Ishikawa (cell line): ENCODE measurements around the gene PLXNB2.

Source experiments
- CEBPB ChIP-seq: IDR thresholded peaks from 2 replicates; pipeline ENCODE4 v1.6.1; 2012
- CREB1 ChIP-seq: IDR thresholded peaks from 2 replicates; pipeline ENCODE4 v1.6.1; 2012; ENCODE audit warnings: low read depth
- EGR1 ChIP-seq: IDR thresholded peaks from 2 replicates; pipeline ENCODE4 v1.6.1; 2012
- EP300 ChIP-seq: IDR thresholded peaks from 2 replicates; pipeline ENCODE4 v1.6.1; 2012; ENCODE audit warnings: borderline replicate concordance
- FOXM1 ChIP-seq: IDR thresholded peaks from 2 replicates; pipeline ENCODE4 v1.6.1; 2012; ENCODE audit warnings: low read depth, borderline replicate concordance
- NFIC ChIP-seq: IDR thresholded peaks from 2 replicates; pipeline ENCODE4 v1.6.1; 2012
- RAD21 ChIP-seq: IDR thresholded peaks from 2 replicates; pipeline ENCODE4 v1.6.1; 2012; ENCODE audit warnings: low read depth
- TAF1 ChIP-seq: IDR thresholded peaks from 2 replicates; pipeline ENCODE4 v1.6.1; 2012; ENCODE audit warnings: low read depth, mild to moderate bottlenecking
- TCF12 ChIP-seq: IDR thresholded peaks from 2 replicates; pipeline ENCODE4 v1.6.1; 2012; ENCODE audit warnings: low read depth
- TEAD4 ChIP-seq: IDR thresholded peaks from 2 replicates; pipeline ENCODE4 v1.6.1; 2012
- YY1 ChIP-seq: IDR thresholded peaks from 2 replicates; pipeline ENCODE4 v1.6.1; 2012; ENCODE audit warnings: low read depth
- ZBTB7A ChIP-seq: IDR thresholded peaks from 2 replicates; pipeline ENCODE4 v1.6.1; 2012; ENCODE audit warnings: low read depth
- TF ChIP-seq, protein P1 (sequence below): IDR thresholded peaks from 2 replicates; pipeline ENCODE4 v1.6.1; 2012
- TF ChIP-seq, protein P2 (sequence below): IDR thresholded peaks from 2 replicates; pipeline ENCODE4 v1.6.1; 2012
- TF ChIP-seq, protein P3 (sequence below): IDR thresholded peaks from 2 replicates; pipeline ENCODE4 v1.6.1; 2012; ENCODE audit warnings: low read depth, mild to moderate bottlenecking

PLXNB2 gene

GRCh38 chr22:50314455-50315288, 7.2 kb upstream of the PLXNB2 start:
- TF ChIP-seq, protein P1, sequence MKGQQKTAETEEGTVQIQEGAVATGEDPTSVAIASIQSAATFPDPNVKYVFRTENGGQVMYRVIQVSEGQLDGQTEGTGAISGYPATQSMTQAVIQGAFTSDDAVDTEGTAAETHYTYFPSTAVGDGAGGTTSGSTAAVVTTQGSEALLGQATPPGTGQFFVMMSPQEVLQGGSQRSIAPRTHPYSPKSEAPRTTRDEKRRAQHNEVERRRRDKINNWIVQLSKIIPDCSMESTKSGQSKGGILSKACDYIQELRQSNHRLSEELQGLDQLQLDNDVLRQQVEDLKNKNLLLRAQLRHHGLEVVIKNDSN, result no peak
- TF ChIP-seq, protein P2, sequence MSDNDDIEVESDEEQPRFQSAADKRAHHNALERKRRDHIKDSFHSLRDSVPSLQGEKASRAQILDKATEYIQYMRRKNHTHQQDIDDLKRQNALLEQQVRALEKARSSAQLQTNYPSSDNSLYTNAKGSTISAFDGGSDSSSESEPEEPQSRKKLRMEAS, result no peak
- TF ChIP-seq NFIC, result no peak
- TF ChIP-seq TAF1, result no peak
- TF ChIP-seq CEBPB, result no peak
- no peak for TF ChIP-seq ZBTB7A
- TF ChIP-seq, protein P3, sequence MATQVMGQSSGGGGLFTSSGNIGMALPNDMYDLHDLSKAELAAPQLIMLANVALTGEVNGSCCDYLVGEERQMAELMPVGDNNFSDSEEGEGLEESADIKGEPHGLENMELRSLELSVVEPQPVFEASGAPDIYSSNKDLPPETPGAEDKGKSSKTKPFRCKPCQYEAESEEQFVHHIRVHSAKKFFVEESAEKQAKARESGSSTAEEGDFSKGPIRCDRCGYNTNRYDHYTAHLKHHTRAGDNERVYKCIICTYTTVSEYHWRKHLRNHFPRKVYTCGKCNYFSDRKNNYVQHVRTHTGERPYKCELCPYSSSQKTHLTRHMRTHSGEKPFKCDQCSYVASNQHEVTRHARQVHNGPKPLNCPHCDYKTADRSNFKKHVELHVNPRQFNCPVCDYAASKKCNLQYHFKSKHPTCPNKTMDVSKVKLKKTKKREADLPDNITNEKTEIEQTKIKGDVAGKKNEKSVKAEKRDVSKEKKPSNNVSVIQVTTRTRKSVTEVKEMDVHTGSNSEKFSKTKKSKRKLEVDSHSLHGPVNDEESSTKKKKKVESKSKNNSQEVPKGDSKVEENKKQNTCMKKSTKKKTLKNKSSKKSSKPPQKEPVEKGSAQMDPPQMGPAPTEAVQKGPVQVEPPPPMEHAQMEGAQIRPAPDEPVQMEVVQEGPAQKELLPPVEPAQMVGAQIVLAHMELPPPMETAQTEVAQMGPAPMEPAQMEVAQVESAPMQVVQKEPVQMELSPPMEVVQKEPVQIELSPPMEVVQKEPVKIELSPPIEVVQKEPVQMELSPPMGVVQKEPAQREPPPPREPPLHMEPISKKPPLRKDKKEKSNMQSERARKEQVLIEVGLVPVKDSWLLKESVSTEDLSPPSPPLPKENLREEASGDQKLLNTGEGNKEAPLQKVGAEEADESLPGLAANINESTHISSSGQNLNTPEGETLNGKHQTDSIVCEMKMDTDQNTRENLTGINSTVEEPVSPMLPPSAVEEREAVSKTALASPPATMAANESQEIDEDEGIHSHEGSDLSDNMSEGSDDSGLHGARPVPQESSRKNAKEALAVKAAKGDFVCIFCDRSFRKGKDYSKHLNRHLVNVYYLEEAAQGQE, result no peak
- TF ChIP-seq RAD21, result no peak

GRCh38 chr22:50314081-50314454, 6.6 kb upstream of the PLXNB2 start:
- TF ChIP-seq FOXM1 (no peak), ZBTB7A (no peak), RAD21 (no peak), CEBPB (no peak), TAF1 (no peak)

DNA sequence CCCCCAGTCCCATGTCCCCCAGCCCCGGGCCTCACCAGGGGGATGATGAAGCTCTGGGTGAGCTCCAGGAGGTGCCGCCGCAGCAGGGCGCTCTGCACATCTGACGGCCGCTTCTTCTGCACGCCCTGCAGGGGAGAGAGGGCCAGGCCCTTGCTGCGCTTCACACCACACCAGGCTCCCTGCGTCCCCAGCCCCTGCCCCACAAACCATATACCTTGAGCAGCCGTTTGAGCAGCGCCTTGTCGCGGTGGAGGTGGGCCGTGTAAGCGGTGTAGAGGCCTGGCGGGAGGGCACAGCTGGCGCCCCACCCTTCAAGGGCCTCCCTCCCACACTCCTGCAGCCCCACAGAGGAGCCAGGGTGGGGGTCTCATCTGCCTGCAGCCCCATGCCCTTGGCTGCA, 6.2 kb upstream of the PLXNB2 start:
- TF ChIP-seq CREB1 (no peak), TAF1 (no peak), YY1 (no peak), CEBPB (no peak), FOXM1 (no peak), EP300 (no peak), ZBTB7A (no peak), RAD21 (no peak), TCF12 (no peak), TEAD4 (no peak), EGR1 (no peak), NFIC (no peak)
- TF ChIP-seq, protein P2, result no peak
- TF ChIP-seq, protein P1, result no peak
- TF ChIP-seq, protein P3, result no peak

GRCh38 chr22:50313021-50313420, 5.6 kb upstream of the PLXNB2 start:
- no peak for TF ChIP-seq ZBTB7A
- no peak for TF ChIP-seq TCF12
- no peak for TF ChIP-seq CEBPB
- TF ChIP-seq TEAD4, result no peak
- TF ChIP-seq NFIC, result no peak
- TF ChIP-seq EGR1, result no peak
- TF ChIP-seq EP300, result no peak
- TF ChIP-seq, protein P3, result no peak

DNA sequence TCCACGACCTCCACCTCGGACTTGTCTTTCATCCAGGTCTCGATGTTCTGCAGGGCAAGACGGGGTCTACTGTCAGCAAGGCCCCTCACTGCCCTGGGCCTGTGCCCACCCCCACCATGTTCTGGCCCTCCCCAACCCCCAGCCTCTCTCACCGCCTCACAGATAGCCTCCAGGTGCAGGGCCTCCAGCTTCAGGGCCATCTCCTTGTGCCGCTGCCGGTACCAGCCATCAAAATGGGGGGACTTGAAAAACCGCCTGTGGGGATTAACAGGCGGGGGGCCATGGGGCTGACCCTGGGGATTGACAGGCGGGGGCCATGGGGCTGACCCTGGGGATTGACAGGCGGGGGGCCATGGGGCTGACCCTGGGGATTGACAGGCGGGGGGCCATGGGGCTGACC, 4.9 kb upstream of the PLXNB2 start:
- TF ChIP-seq FOXM1, result no peak
- TF ChIP-seq, protein P2, result no peak
- TF ChIP-seq TAF1, result no peak
- no peak for TF ChIP-seq EP300
- TF ChIP-seq ZBTB7A, result no peak
- TF ChIP-seq, protein P1, result no peak
- TF ChIP-seq RAD21, result no peak
- no peak for TF ChIP-seq NFIC
- no peak for TF ChIP-seq YY1
- TF ChIP-seq, protein P3, result no peak
- TF ChIP-seq EGR1, result no peak
- TF ChIP-seq CEBPB, result no peak
- TF ChIP-seq TEAD4, result no peak
- TF ChIP-seq CREB1, result no peak
- no peak for TF ChIP-seq TCF12
